Adipocyte (in vitro differentiated cells): ENCODE data around the gene AGGF1.
A peak's percentile ranks its signal among the peaks of the same experiment; 100 is the strongest.
"Not testable (repeated sequence)": the region's sequence is repeated elsewhere in the genome, so short reads cannot be mapped to it uniquely, and the experiment has no call there.

Experiments used
- DNase-seq: peaks from one replicate; pipeline ENCODE4 v3.0.0-alpha.2; 2015; ENCODE audit warnings: low read depth
- H3K27me3 ChIP-seq: replicated peaks from 2 replicates; pipeline ENCODE4 v1.7.0; 2013; ENCODE audit warnings: mild to moderate bottlenecking, low read length, moderate library complexity; ENCODE audit not compliant: control insufficient read depth, insufficient read depth
- H3K36me3 ChIP-seq: 2 replicates; pipeline ENCODE4 v1.7.0; 2013; ENCODE audit warnings: low read length, mild to moderate bottlenecking, moderate library complexity; ENCODE audit not compliant: control insufficient read depth, insufficient read depth, severe bottlenecking
- H3K4me1 ChIP-seq: 2 replicates; pipeline ENCODE4 v1.7.0; 2013; ENCODE audit warnings: mild to moderate bottlenecking, low read length, moderate library complexity; ENCODE audit not compliant: control insufficient read depth, insufficient read depth
- H3K4me3 ChIP-seq: 2 replicates; pipeline ENCODE4 v1.7.0; 2013; ENCODE audit warnings: mild to moderate bottlenecking, low read length, moderate library complexity
- H3K9ac ChIP-seq: 2 replicates; pipeline ENCODE4 v1.7.0; 2013; ENCODE audit warnings: mild to moderate bottlenecking, low read length, moderate library complexity
- H3K9me3 ChIP-seq: 2 replicates; pipeline ENCODE4 v1.7.0; 2013; ENCODE audit warnings: mild to moderate bottlenecking, low read length, moderate library complexity; ENCODE audit not compliant: control insufficient read depth

AGGF1 gene

GRCh38 chr5:77101298-77101697, 71.1 kb downstream of the AGGF1 start:
- H3K9ac ChIP-seq: no peak overlapping the region
- no peak overlapping the region for H3K4me3 ChIP-seq
- no peaks in the 10 kb centered on the region for H3K9me3 ChIP-seq
- H3K36me3 ChIP-seq: peaks cover 6% of the 10 kb centered on the region
- DNase-seq: peak; percentile 56
- no peaks in the 10 kb centered on the region for H3K27me3 ChIP-seq
- peaks cover 40% of the 10 kb centered on the region for H3K4me1 ChIP-seq

- Histone ChIP-seq H3K9ac (no peak overlapping the region), H3K4me1 (peaks cover 40% of the 10 kb centered on the region), H3K9me3 (no peaks in the 10 kb centered on the region), H3K27me3 (no peaks in the 10 kb centered on the region), H3K36me3 (peaks cover 6% of the 10 kb centered on the region), H3K4me3 (no peak overlapping the region)
- no peak for DNase-seq
Observed at GRCh38 chr5:77102549-77102948, 72.3 kb downstream of the AGGF1 start.

GRCh38 chr5:77103457-77103856, 73.3 kb downstream of the AGGF1 start:
- Histone ChIP-seq H3K9ac (peak overlapping the region; percentile 21), H3K4me3 (no peak overlapping the region), H3K27me3 (no peaks in the 10 kb centered on the region), H3K4me1 (peaks cover 40% of the 10 kb centered on the region), H3K36me3 (peaks cover 6% of the 10 kb centered on the region), H3K9me3 (no peaks in the 10 kb centered on the region)
- DNase-seq: no peak

- H3K4me1 ChIP-seq: peaks cover 42% of the 10 kb centered on the region
- H3K4me3 ChIP-seq: no peak overlapping the region
- H3K36me3 ChIP-seq: peaks cover 6% of the 10 kb centered on the region
- H3K9me3 ChIP-seq: no peaks in the 10 kb centered on the region
- H3K27me3 ChIP-seq: no peaks in the 10 kb centered on the region
- H3K9ac ChIP-seq: no peak overlapping the region
- no peak for DNase-seq
Observed at GRCh38 chr5:77104813-77105212, 74.6 kb downstream of the AGGF1 start.

- not testable (repeated sequence) for H3K4me3 ChIP-seq, DNase-seq, H3K9ac ChIP-seq, H3K9me3 ChIP-seq, H3K36me3 ChIP-seq, H3K27me3 ChIP-seq
- H3K4me1 ChIP-seq: peaks cover 23% of the 10 kb centered on the region
Observed at GRCh38 chr5:77107035-77107434, 76.8 kb downstream of the AGGF1 start.
